Uterus (tissue), 2 donors: ENCODE data around the gene PMEPA1.

Experiments
- POLR2A ChIP-seq, 2 donors: fragments of 450-650 bp; IDR thresholded peaks; one replicate each; pipeline ENCODE4 v1.6.1; 2016; ENCODE audit warnings: antibody characterized with exemption in 2 of 2, mild to moderate bottlenecking in 1 of 2, moderate library complexity in 1 of 2
- TF ChIP-seq, protein P1 (sequence below), 4 experiments: fragments of 200-600 bp in 2 of 4; fragments of 450-650 bp in 2 of 4; sonication (generic) in 2 of 4; IDR thresholded peaks; one replicate each; pipeline ENCODE4 v1.5.1; 2016 to 2019; ENCODE audit warnings: antibody characterized with exemption in 4 of 4, mild to moderate bottlenecking in 2 of 4, moderate library complexity in 1 of 4

DNA sequence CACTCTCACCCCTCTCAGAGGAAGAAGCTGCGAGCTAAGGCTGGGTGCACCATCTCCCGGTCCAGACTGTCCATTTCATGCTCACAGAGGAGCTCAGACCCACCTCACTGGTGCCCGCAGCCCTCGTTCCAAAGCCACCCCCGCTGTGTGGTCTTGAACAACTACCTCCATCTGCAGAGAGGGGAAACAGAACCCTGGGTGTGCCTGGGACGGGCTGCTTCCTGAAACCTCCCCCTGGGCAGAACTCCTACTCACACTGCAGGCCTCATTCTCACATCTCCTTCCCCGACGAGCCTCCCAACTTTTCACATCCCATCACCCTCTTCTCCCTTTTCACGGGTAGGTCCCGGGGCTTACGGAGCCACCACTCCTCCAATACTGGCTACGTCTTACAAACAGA lies 18.1 kb downstream of the PMEPA1 start:
- TF ChIP-seq, protein P1, sequence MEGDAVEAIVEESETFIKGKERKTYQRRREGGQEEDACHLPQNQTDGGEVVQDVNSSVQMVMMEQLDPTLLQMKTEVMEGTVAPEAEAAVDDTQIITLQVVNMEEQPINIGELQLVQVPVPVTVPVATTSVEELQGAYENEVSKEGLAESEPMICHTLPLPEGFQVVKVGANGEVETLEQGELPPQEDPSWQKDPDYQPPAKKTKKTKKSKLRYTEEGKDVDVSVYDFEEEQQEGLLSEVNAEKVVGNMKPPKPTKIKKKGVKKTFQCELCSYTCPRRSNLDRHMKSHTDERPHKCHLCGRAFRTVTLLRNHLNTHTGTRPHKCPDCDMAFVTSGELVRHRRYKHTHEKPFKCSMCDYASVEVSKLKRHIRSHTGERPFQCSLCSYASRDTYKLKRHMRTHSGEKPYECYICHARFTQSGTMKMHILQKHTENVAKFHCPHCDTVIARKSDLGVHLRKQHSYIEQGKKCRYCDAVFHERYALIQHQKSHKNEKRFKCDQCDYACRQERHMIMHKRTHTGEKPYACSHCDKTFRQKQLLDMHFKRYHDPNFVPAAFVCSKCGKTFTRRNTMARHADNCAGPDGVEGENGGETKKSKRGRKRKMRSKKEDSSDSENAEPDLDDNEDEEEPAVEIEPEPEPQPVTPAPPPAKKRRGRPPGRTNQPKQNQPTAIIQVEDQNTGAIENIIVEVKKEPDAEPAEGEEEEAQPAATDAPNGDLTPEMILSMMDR (IDR thresholded peaks at IDR 0.05): no peak
- TF ChIP-seq POLR2A (IDR thresholded peaks at IDR 0.05): no peak
